OCI-LY7 (cell line): Measurements from ENCODE around the gene PLAAT3.

Source experiments
- CTCF ChIP-seq: fragments of 200-600 bp; sonication (generic); conservative IDR thresholded peaks from 2 replicates; pipeline ENCODE4 v1.5.1; 2014; ENCODE audit warnings: mild to moderate bottlenecking, antibody characterized with exemption, low read length, moderate library complexity, mixed read lengths
- EZH2phosphoT487 ChIP-seq: fragments of 200-600 bp; sonication (generic); IDR thresholded peaks from 2 replicates; pipeline ENCODE4 v1.6.1; 2018; ENCODE audit warnings: low read depth, borderline replicate concordance, mild to moderate bottlenecking, mixed run types, antibody characterized with exemption, low read length, moderate library complexity, mixed read lengths

GRCh38 chr11:63549411-63549810 lies 64.8 kb downstream of the PLAAT3 start:
- TF ChIP-seq CTCF (no peak), EZH2phosphoT487 (no peak)
